AG20443 (cell line): ENCODE measurements around the gene CHAD.
"Not testable (repeated sequence)": the region's sequence is repeated elsewhere in the genome, so short reads cannot be mapped to it uniquely, and the experiment has no call there.

ENCODE experiments used
- DNase-seq: peaks from one replicate; pipeline ENCODE4 v3.0.0; 2012; ENCODE audit warnings: low spot score, mixed read lengths

CHAD gene

DNA sequence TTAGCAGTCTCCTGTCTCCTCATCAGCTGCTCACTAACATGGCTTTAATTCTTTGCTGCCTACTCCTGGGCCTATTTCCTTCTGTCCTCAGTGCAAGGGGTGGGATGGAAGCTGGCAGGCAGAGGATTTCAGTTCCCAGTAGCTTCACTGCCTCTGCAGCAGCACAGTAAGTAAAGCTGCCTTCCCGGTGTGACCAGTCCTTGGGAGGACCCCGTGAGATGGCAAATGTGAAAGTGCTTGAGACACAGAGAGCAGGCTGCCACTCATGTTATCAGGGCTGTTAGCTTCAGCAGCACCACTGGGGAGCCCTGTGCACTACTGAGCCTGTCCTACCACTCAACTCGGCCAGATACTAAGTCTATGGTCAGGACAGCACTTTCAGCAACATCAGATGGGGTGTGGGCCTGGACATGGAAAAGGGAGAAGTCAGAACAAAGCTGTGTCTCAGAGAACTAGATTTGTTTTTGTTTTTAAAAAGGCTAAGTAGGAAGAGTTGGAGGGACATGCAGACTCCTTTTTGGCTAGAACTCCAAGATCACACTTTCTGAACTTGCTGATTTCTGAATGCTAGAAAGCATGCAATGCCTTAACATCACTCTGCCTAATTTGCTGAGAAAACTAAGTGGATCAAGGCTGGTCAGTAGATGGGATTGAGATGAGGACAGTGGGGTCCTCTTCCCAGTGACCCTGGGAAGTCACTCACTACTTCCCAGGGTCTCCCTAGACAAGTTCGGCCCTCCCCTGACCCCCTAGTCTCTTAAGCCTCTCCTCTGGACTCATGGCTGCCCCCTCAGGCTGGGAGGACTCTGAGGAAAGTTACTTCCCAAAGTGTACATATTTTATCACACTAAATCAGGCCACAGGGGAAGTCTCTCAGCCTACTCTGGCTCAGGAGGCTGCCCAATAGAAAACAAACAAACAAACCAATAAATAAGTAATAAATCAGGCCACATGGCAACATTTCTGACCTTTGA is 41.6 kb downstream of the CHAD start:
- DNase-seq, result peak; percentile 60

- DNase-seq, result no peak
Measured at GRCh38 chr17:50426472-50426782, 42.3 kb downstream of the CHAD start.

DNA sequence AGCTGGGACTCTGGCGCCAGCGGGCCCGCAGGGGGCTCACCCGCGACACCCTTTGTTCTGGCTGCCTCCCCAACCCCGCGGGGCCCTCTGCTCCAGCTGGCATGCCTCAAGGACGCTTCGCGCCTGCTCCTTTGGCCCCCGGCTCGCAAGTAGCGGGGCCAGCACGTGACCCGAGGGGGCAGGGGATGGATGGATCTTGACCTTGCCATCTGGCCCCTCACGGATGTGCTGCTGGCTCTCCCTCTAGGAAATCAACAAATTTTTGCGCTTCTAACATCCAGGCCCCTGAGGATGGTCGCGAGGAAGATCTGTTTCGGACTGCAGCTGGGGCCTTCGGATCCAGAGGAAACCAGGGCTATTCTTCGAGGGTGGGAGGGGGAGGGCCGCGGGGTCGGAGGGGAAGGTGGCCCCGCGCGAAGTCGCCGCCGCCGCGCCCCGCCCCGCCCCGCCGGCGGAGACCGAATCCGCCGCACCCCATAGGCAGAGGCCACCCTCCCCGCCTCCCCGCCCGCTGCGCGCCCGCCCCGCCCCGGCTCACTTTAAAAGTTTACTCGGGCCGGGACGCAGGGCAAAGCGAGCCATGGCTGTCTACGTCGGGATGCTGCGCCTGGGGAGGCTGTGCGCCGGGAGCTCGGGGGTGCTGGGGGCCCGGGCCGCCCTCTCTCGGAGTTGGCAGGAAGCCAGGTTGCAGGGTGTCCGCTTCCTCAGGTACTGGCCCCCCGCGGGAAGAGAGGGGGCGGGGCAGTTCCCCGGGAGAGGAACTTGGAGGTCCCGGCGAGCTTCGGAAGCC is 42.8 kb downstream of the CHAD start, which contains the start of gene ACSF2:
TSS of gene ACSF2 (plus strand) at position 537 of the 790 bp plus-strand sequence. CDS start at position 581, 44 bp downstream.
- DNase-seq, result peak; percentile 94

- no peak for DNase-seq
Measured at GRCh38 chr17:50424996-50425681, 43.5 kb downstream of the CHAD start.

GRCh38 chr17:50424246-50424995 is 44.3 kb downstream of the CHAD start:
- no peak for DNase-seq

GRCh38 chr17:50423553-50424159 is 45.0 kb downstream of the CHAD start:
- peak; percentile 80 for DNase-seq

GRCh38 chr17:50422738-50423137 is 45.9 kb downstream of the CHAD start:
- no peak for DNase-seq

GRCh38 chr17:50421308-50422051 is 47.2 kb downstream of the CHAD start:
- no peak for DNase-seq

- peak; percentile 56 for DNase-seq
Measured at GRCh38 chr17:50420419-50421112, 48.1 kb downstream of the CHAD start.

DNA sequence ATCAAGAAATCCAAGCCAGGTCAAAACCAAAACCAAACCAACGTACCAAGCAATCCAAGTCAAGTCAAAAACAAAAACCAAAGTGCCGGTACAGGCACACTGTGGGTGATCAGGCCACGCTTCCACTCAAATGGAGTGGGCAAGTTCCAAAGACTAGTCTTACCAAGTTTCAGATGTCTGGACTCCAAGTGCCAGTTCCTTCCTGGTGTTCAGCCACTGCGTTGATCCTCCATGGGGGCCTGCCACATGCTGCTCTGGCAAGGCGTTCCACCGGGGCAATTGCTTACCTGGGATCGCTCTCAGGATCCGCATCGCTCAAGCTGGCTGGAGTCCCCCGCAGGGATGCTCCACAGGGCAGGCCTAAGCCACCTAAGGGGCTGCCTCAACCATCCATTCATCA is 49.1 kb downstream of the CHAD start:
- DNase-seq, result not testable (repeated sequence)

DNA sequence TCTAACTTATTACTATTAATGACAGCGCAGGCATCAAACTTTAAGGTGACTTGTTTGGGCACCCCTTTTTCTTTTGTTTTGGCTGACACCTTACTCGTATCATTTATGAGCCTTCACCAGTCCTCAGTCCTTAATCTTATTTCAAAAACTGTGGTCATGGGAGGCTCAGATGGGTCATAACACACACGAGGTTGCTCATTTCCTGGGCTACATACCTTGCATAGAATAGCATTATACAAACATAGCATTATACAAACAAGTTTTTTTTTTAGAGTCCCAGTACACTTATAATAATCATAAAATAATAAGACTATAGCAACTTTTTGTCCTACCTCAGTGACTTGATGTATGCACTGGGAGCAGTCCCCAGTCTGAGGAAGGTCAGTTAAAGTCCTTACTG is 53.9 kb downstream of the CHAD start:
- DNase-seq, result no peak
